Tibial nerve (tissue), 4 donors: ENCODE measurements around the gene PDF.

Experiments used
- CTCF ChIP-seq, 5 experiments: fragments of 200-600 bp in 3 of 5; fragments of 450-650 bp in 2 of 5; sonication (generic) in 3 of 5; IDR thresholded peaks; one replicate each; pipeline ENCODE4 v1.5.1; 2016 to 2019; ENCODE audit warnings: antibody characterized with exemption in 5 of 5, mild to moderate bottlenecking in 3 of 5, moderate library complexity in 2 of 5
- EP300 ChIP-seq, 2 donors: sonication (generic); formaldehyde crosslinking; IDR thresholded peaks; one replicate each; pipeline ENCODE4 v1.6.1; 2017; ENCODE audit warnings: antibody characterized with exemption in 2 of 2, mild to moderate bottlenecking in 1 of 2
- POLR2A ChIP-seq, 2 donors: fragments of 450-650 bp; IDR thresholded peaks; one replicate each; pipeline ENCODE4 v1.6.1; 2017; ENCODE audit warnings: antibody characterized with exemption in 2 of 2, mild to moderate bottlenecking in 2 of 2, moderate library complexity in 2 of 2

GRCh38 chr16:69326172-69326873 is 4.1 kb downstream of the PDF start:
- TF ChIP-seq EP300 (IDR thresholded peaks at IDR 0.05) (no peak), CTCF (IDR thresholded peaks at IDR 0.05) (no peak), POLR2A (IDR thresholded peaks at IDR 0.05) (no peak)
